Stimulated activated CD8-positive, alpha-beta memory T cell treated with anti-CD3 and anti-CD28 coated beads, Interleukin-15, amount 100 ng/mL, for 1 hour (primary cell): ENCODE data around the gene SLIT1.

Experiments
- DNase-seq: peaks from one replicate; pipeline ENCODE4 v3.0.0-alpha.2; 2020; ENCODE audit warnings: low read depth

SLIT1 gene

GRCh38 chr10:97022616-97023015, 163.1 kb downstream of the SLIT1 start:
- no peak for DNase-seq

- DNase-seq, result no peak
These were observed 165.0 kb downstream of the SLIT1 start for GRCh38 chr10:97020452-97021400.

GRCh38 chr10:97019213-97019844, 166.4 kb downstream of the SLIT1 start:
- DNase-seq, result no peak

- no peak for DNase-seq
These were observed 167.2 kb downstream of the SLIT1 start for GRCh38 chr10:97018251-97019212.

GRCh38 chr10:97017474-97017903, 168.3 kb downstream of the SLIT1 start:
- DNase-seq, result no peak

- DNase-seq, result no peak
These were observed 168.9 kb downstream of the SLIT1 start for GRCh38 chr10:97016728-97017473.

GRCh38 chr10:97015240-97015639, 170.5 kb downstream of the SLIT1 start:
- no peak for DNase-seq

- DNase-seq, result no peak
These were observed 171.8 kb downstream of the SLIT1 start for GRCh38 chr10:97013983-97014382.

- no peak for DNase-seq
These were observed 172.2 kb downstream of the SLIT1 start for GRCh38 chr10:97013568-97013967.

GRCh38 chr10:97012470-97012869, 173.3 kb downstream of the SLIT1 start:
- DNase-seq, result no peak

- no peak for DNase-seq
These were observed 174.4 kb downstream of the SLIT1 start for GRCh38 chr10:97011397-97011796.

GRCh38 chr10:97010695-97011206, 175.0 kb downstream of the SLIT1 start:
- DNase-seq, result no peak

- DNase-seq, result no peak
These were observed 178.3 kb downstream of the SLIT1 start for GRCh38 chr10:97007417-97007816.

- no peak for DNase-seq
These were observed 179.4 kb downstream of the SLIT1 start for GRCh38 chr10:97006364-97006763.

- no peak for DNase-seq
These were observed 180.4 kb downstream of the SLIT1 start for GRCh38 chr10:97005349-97005748.

GRCh38 chr10:97004591-97004990, 181.2 kb downstream of the SLIT1 start:
- DNase-seq, result no peak

GRCh38 chr10:97003804-97004201, 182.0 kb downstream of the SLIT1 start:
- DNase-seq, result no peak

GRCh38 chr10:97003151-97003803, 182.5 kb downstream of the SLIT1 start:
- DNase-seq, result no peak

GRCh38 chr10:97002670-97003069, 183.1 kb downstream of the SLIT1 start:
- no peak for DNase-seq

- DNase-seq, result no peak
These were observed 184.4 kb downstream of the SLIT1 start for GRCh38 chr10:97001183-97001991.
